Muscle of back (tissue), 11 donors: ENCODE results near the gene RFX2. TPM values are rescaled to one million over a fixed set of nuclear protein-coding genes. Genes with fewer than 3 reads are reported as not detected.
A peak's percentile ranks its signal among the peaks of the same experiment; 100 is the strongest.
"Not testable (repeated sequence)": the region's sequence is repeated elsewhere in the genome, so short reads cannot be mapped to it uniquely, and the experiment has no call there.

Experiments used
- DNase-seq, 3 donors: peaks; one replicate each; pipeline versions ENCODE4 v3.0.0 to v3.0.0-alpha.2; 2013
- polyA plus RNA-seq, 10 donors: library from polyadenylated mRNA; unstranded; fragments of 120-200 nt; gene quantifications; one replicate each; pipeline ENCODE4 v1.2.1, GENCODE V29; 2013; ENCODE audit not compliant: insufficient read length in 10 of 10

The RFX2 gene
- polyA plus RNA-seq, 10 donors, result 5.2 to 10.9 (median 6.9) TPM

- no peak for DNase-seq
These were observed 138.0 kb downstream of the RFX2 start for GRCh38 chr19:5972355-5972731.

- DNase-seq, result no peak
These were observed 138.5 kb downstream of the RFX2 start for GRCh38 chr19:5971714-5972354.

GRCh38 chr19:5969476-5969875, 140.8 kb downstream of the RFX2 start:
- DNase-seq, result no peak

- DNase-seq, result no peak
These were observed 141.6 kb downstream of the RFX2 start for GRCh38 chr19:5968431-5969373.

GRCh38 chr19:5967994-5968430, 142.3 kb downstream of the RFX2 start:
- DNase-seq, result peak; percentile 77 to 88 (median 80)

GRCh38 chr19:5967571-5967970, 142.7 kb downstream of the RFX2 start:
- DNase-seq, result no peak

- no peak for DNase-seq
These were observed 143.4 kb downstream of the RFX2 start for GRCh38 chr19:5966941-5967340.

- DNase-seq, result no peak
These were observed 144.1 kb downstream of the RFX2 start for GRCh38 chr19:5966215-5966614.

GRCh38 chr19:5964816-5965565, 145.3 kb downstream of the RFX2 start:
- DNase-seq, result no peak

GRCh38 chr19:5963855-5964254, 146.4 kb downstream of the RFX2 start:
- DNase-seq, result no peak

- DNase-seq, result not testable (repeated sequence)
These were observed 147.0 kb downstream of the RFX2 start for GRCh38 chr19:5963259-5963658.

GRCh38 chr19:5961969-5962945, 148.0 kb downstream of the RFX2 start:
- DNase-seq, result peak in 2 of 3 donors; percentile 34 to 50

- DNase-seq, result not testable (repeated sequence)
These were observed 148.7 kb downstream of the RFX2 start for GRCh38 chr19:5961641-5961968.

GRCh38 chr19:5960005-5961001, 150.0 kb downstream of the RFX2 start:
- peak in 1 of 3 donors; percentile 63 for DNase-seq

- no peak for DNase-seq
These were observed 150.9 kb downstream of the RFX2 start for GRCh38 chr19:5959260-5960004.

GRCh38 chr19:5958851-5959122, 151.5 kb downstream of the RFX2 start:
- DNase-seq, result no peak

- no peak for DNase-seq
These were observed 152.0 kb downstream of the RFX2 start for GRCh38 chr19:5958074-5958850.

- DNase-seq, result no peak
These were observed 153.1 kb downstream of the RFX2 start for GRCh38 chr19:5957170-5957569.

- DNase-seq, result no peak
These were observed 153.6 kb downstream of the RFX2 start for GRCh38 chr19:5956728-5957127.
